Measurements from ENCODE around the gene CHRM5. TPM values are rescaled to one million over a fixed set of nuclear protein-coding genes. Genes with fewer than 3 reads are reported as not detected.
"Not testable (repeated sequence)": the region's sequence is repeated elsewhere in the genome, so short reads cannot be mapped to it uniquely, and the experiment has no call there.

The CHRM5 gene
- total RNA-seq, 1 experiment from 2014 or later = not detected

DNA sequence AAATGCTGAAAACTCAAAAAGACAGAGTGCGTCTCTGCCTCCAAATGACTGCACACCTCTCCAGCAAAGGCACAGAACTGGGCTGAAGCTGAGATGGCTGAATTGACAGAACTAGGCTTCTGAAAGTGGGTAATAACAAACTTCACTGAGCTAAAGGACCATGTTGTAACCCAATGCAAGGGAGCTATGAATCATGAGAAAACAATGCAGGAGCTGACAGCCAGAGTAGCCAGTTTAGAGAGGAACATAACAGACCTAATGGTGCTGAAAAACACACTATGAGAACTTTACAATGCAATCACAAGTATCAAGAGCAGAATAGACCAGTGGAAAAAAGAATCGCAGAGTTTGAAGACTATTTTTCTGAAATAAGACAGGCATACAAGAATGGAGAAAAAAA, 80.8 kb downstream of the CHRM5 start:
- intact Hi-C loops (cut with micrococcal nuclease; ENCODE audit: unreplicated experiment) = no loop called here
- peak; percentile 28 to 77 for DNase-seq
- Histone ChIP-seq H3K4me2 (peak overlapping the region; percentile 45), H3K27me3 (ENCODE audit: insufficient read depth, low read depth) (no peaks in the 10 kb centered on the region), H4K20me1 (ENCODE audit: insufficient read depth) (no peaks in the 10 kb centered on the region), H3K36me3 (ENCODE audit: low read depth) (no peaks in the 10 kb centered on the region), H3K4me3 (no peak overlapping the region; the same call in 1 of the 2 replicates), H3K79me2 (ENCODE audit: low read depth) (no peaks in the 10 kb centered on the region), H2AFZ (0 out of 2 replicates have a peak overlapping the region, but pooled peaks have one; percentile 1), H3F3A (ENCODE audit: insufficient read depth, low read depth) (peaks cover 15% of the 10 kb centered on the region; the same call in 1 of the 2 replicates), H3K9me2 (ENCODE audit: insufficient read depth) (no peaks in the 10 kb centered on the region), H3K4me1 (replicated peaks; ENCODE audit: insufficient read depth) (peaks cover 22% of the 10 kb centered on the region), H3K9me3 (ENCODE audit: insufficient read depth, low read depth) (no peaks in the 10 kb centered on the region; the same call in 1 of the 2 replicates), H3K27ac (peak overlapping the region; percentile 44)
- ChIA-PET CTCF (no interaction called here), POLR2A (ENCODE audit: unreplicated experiment) (interaction anchor here (0.7 to 0.8 kb wide), 3 partner anchors 10 to 832 kb away, joined by 3 to 6 read pairs (median 5); partner anchors contain the start of gene AVEN)
- no TSS peak for BruUV-seq (replicated peaks)
- TF ChIP-seq CTCF (conservative IDR thresholded peaks at IDR 0.05) = no peak
- no peak for TF ChIP-seq EZH2 (IDR thresholded peaks at IDR 0.05; ENCODE audit: low read depth)

DNA sequence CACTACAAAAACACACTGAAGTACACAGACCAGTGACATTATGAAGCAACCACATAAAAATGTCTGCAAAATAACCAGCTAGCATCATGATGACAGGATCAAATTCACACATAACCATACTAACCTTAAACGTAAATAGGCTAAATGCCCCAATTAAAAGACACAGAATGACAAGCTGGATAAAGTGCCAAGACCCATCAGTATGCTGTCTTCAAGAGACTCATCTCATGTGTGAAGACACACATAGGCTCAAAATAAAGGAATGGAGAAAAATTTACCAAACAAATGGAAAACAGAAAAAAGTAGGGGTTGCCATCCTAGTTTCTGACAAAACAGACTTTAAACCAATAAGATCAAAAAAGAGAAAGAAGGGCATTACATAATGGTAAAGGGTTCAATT, 82.1 kb downstream of the CHRM5 start:
- H3K4me3 ChIP-seq; DNase-seq; H4K20me1 ChIP-seq (ENCODE audit: insufficient read depth); H3K27ac ChIP-seq; BruUV-seq (replicated peaks); H3K9me2 ChIP-seq (ENCODE audit: insufficient read depth); H2AFZ ChIP-seq; H3K9me3 ChIP-seq (ENCODE audit: insufficient read depth, low read depth); intact Hi-C loops (cut with micrococcal nuclease; ENCODE audit: unreplicated experiment); H3K4me2 ChIP-seq; H3K36me3 ChIP-seq (ENCODE audit: low read depth); H3K27me3 ChIP-seq (ENCODE audit: insufficient read depth, low read depth); H3K79me2 ChIP-seq (ENCODE audit: low read depth); POLR2A ChIA-PET (ENCODE audit: unreplicated experiment): not testable (repeated sequence)
- H3K4me1 ChIP-seq (replicated peaks; ENCODE audit: insufficient read depth) = peaks cover 22% of the 10 kb centered on the region
- CTCF ChIA-PET = interaction anchor here (0.7 kb wide), 1 partner anchor 655 kb away, joined by 3 read pairs; no protein-coding TSS in a partner anchor
- peaks cover 15% of the 10 kb centered on the region; the same call in 1 of the 2 replicates for H3F3A ChIP-seq (ENCODE audit: insufficient read depth, low read depth)

DNA sequence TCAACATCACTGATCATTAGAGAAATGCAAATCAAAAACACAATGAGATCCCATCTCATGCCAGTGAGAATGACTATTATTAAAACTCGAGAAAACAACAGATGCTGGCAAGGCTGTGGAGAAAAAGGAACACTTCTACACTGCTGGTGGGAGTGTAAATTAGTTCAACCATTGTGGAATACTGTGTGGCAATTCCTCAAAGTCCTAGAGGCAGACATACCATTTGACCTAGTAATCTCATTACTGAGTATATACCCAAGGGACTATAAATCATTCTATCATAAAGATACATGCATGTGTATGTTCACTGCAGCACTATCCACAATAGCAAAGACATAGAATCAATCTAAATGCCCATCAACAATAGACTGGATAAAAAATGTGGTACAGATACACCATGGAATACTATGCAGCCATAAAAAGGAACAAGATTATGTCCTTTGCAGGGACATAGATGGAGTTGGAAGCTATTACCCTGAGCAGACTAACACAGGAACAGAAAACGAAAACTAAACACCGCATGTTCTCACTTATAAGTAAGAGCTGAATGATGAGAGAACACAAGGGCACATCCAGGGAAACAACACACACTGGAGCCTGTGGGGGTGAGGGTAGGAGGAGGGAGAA, 85.9 kb downstream of the CHRM5 start:
- Histone ChIP-seq H3K79me2 (ENCODE audit: low read depth) (no peaks in the 10 kb centered on the region), H2AFZ (no peak overlapping the region), H3K4me3 (no peak overlapping the region), H3K4me2 (no peak overlapping the region), H3K4me1 (replicated peaks; ENCODE audit: insufficient read depth) (peaks cover 5% of the 10 kb centered on the region), H3K9me2 (ENCODE audit: insufficient read depth) (no peaks in the 10 kb centered on the region), H3K9me3 (ENCODE audit: insufficient read depth, low read depth) (no peaks in the 10 kb centered on the region), H3K36me3 (ENCODE audit: low read depth) (no peaks in the 10 kb centered on the region), H3K27ac (no peak overlapping the region), H3K27me3 (ENCODE audit: insufficient read depth, low read depth) (no peaks in the 10 kb centered on the region), H3F3A (ENCODE audit: insufficient read depth, low read depth) (peaks cover 4% of the 10 kb centered on the region; the same call in 1 of the 2 replicates), H4K20me1 (ENCODE audit: insufficient read depth) (no peaks in the 10 kb centered on the region)
- CTCF ChIA-PET = no interaction called here
- no TSS peak for BruUV-seq (replicated peaks)
- TF ChIP-seq CTCF (conservative IDR thresholded peaks at IDR 0.05) (no peak), EZH2 (IDR thresholded peaks at IDR 0.05; ENCODE audit: low read depth) (no peak)
- intact Hi-C loops (cut with micrococcal nuclease; ENCODE audit: unreplicated experiment) = no loop called here
- DNase-seq = no peak
- POLR2A ChIA-PET (ENCODE audit: unreplicated experiment) = no interaction called here

Data from PC-9 (cell line).